ENCODE measurements around the gene TCHP.

Gene TCHP

GRCh38 chr12:109892165-109892715 lies 7.8 kb upstream of the TCHP start:
- TF ChIP-seq GATA2 (IDR thresholded peaks at IDR 0.05; ENCODE audit: low read depth, low read length): no peak
- no peak for TF ChIP-seq GATA3 (IDR thresholded peaks at IDR 0.05; ENCODE audit: low read depth, low read length)

GRCh38 chr12:109892748-109893147 lies 7.3 kb upstream of the TCHP start:
- TF ChIP-seq GATA2 (IDR thresholded peaks at IDR 0.05; ENCODE audit: low read depth, low read length) (no peak), GATA3 (IDR thresholded peaks at IDR 0.05; ENCODE audit: low read depth, low read length) (no peak)

- no peak for TF ChIP-seq GATA3 (IDR thresholded peaks at IDR 0.05; ENCODE audit: low read depth, low read length)
- TF ChIP-seq GATA2 (IDR thresholded peaks at IDR 0.05; ENCODE audit: low read depth, low read length): no peak
These were observed 6.6 kb upstream of the TCHP start for GRCh38 chr12:109893261-109893995.

GRCh38 chr12:109894939-109895338 lies 5.1 kb upstream of the TCHP start:
- TF ChIP-seq GATA3 (IDR thresholded peaks at IDR 0.05; ENCODE audit: low read depth, low read length): no peak
- no peak for TF ChIP-seq GATA2 (IDR thresholded peaks at IDR 0.05; ENCODE audit: low read depth, low read length)

- TF ChIP-seq GATA2 (IDR thresholded peaks at IDR 0.05; ENCODE audit: low read depth, low read length) (no peak), GATA3 (IDR thresholded peaks at IDR 0.05; ENCODE audit: low read depth, low read length) (no peak)
These were observed 3.9 kb upstream of the TCHP start for GRCh38 chr12:109896188-109896587.

GRCh38 chr12:109897029-109897428 lies 3.0 kb upstream of the TCHP start:
- no peak for TF ChIP-seq GATA3 (IDR thresholded peaks at IDR 0.05; ENCODE audit: low read depth, low read length)
- TF ChIP-seq GATA2 (IDR thresholded peaks at IDR 0.05; ENCODE audit: low read depth, low read length): no peak

GRCh38 chr12:109900752-109901580 lies 892 bp downstream of the TCHP start:
- TF ChIP-seq GATA3 (IDR thresholded peaks at IDR 0.05; ENCODE audit: low read depth, low read length) (no peak), GATA2 (IDR thresholded peaks at IDR 0.05; ENCODE audit: low read depth, low read length) (no peak)

GRCh38 chr12:109902891-109903418 lies 2.9 kb downstream of the TCHP start:
- TF ChIP-seq GATA3 (IDR thresholded peaks at IDR 0.05; ENCODE audit: low read depth, low read length): no peak
- TF ChIP-seq GATA2 (IDR thresholded peaks at IDR 0.05; ENCODE audit: low read depth, low read length): no peak

GRCh38 chr12:109905301-109905700 lies 5.2 kb downstream of the TCHP start:
- TF ChIP-seq GATA2 (IDR thresholded peaks at IDR 0.05; ENCODE audit: low read depth, low read length) (no peak), GATA3 (IDR thresholded peaks at IDR 0.05; ENCODE audit: low read depth, low read length) (no peak)

- TF ChIP-seq GATA3 (IDR thresholded peaks at IDR 0.05; ENCODE audit: low read depth, low read length): no peak
- TF ChIP-seq GATA2 (IDR thresholded peaks at IDR 0.05; ENCODE audit: low read depth, low read length): no peak
These were observed 10.3 kb downstream of the TCHP start for GRCh38 chr12:109910254-109910968.

GRCh38 chr12:109910969-109911348 lies 10.9 kb downstream of the TCHP start:
- TF ChIP-seq GATA3 (IDR thresholded peaks at IDR 0.05; ENCODE audit: low read depth, low read length) (no peak), GATA2 (IDR thresholded peaks at IDR 0.05; ENCODE audit: low read depth, low read length) (no peak)

GRCh38 chr12:109912855-109913321 lies 12.8 kb downstream of the TCHP start:
- peak; percentile 44; the same call in 1 of the 2 replicates for TF ChIP-seq GATA2 (IDR thresholded peaks at IDR 0.05; ENCODE audit: low read depth, low read length)
- no peak for TF ChIP-seq GATA3 (IDR thresholded peaks at IDR 0.05; ENCODE audit: low read depth, low read length)

- TF ChIP-seq GATA2 (IDR thresholded peaks at IDR 0.05; ENCODE audit: low read depth, low read length): no peak
These were observed 14.4 kb downstream of the TCHP start for GRCh38 chr12:109914461-109914860.

Data from SH-SY5Y (cell line).